ENCODE measurements around the gene SYT9. TPM values are rescaled to one million over a fixed set of nuclear protein-coding genes. Genes with fewer than 3 reads are reported as not detected.

The SYT9 gene
- total RNA-seq, 2 donors from 2014 or later = 0.81 to 2.2 TPM

DNA sequence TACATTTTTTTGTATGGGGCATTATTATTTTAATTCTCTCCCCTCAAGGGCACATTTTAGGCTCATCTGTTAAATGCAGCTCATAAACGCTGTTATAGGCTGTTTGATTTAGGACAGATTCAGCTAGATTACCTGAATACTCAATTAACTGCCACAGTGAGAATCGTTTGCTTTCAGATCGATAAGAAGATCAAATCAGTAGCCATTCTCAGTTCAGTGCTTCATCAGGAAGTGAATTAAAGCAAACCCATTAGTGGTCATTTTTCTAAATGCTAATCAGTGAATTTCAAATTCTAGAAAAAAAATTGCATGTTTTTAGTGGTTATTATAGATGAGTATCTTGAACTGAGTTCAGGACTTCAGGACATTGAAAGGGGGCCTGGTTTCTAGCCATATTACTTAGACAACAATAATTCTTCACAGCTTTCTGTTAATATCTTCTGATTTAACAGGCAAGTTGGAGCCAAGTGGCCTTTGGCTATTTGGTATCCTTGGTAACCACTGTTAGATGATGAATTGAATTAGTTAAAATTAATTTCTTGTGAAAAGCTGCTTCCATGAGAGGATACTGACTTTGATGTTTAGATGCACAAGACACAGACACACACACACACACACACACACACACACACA, 18.6 kb downstream of the SYT9 start:
- 66 to 72% methylated on average over 3 of the region's 3 CpGs for WGBS, 2 experiments (ENCODE audit: insufficient coverage in 1 of 2, insufficient read length in 1 of 2)
- Mint-ChIP-seq H3K4me1 (peaks cover 14% of the 10 kb centered on the region), H3K27me3 (ENCODE audit: insufficient read depth) (no peaks in the 10 kb centered on the region), H3K9me3 (no peaks in the 10 kb centered on the region), H3K27ac (no peak overlapping the region), H3K36me3 (ENCODE audit: low read depth) (no peaks in the 10 kb centered on the region), H3K4me3 (no peak overlapping the region)
- no peak overlapping the region for H3K27ac ChIP-seq (ENCODE audit: low read depth, low read length)
- H3K36me3 ChIP-seq (ENCODE audit: control insufficient read depth, insufficient read depth, low read length) = no peaks in the 10 kb centered on the region
- DNase-seq = no peak
- peaks cover 2% of the 10 kb centered on the region for H3K4me1 ChIP-seq (ENCODE audit: control insufficient read depth, insufficient read depth, low read length)
- H3K9ac ChIP-seq (ENCODE audit: extremely low read depth, low read length, poor library complexity, severe bottlenecking) = no peak overlapping the region
- no peak overlapping the region for H3K4me3 ChIP-seq (ENCODE audit: low read length)
- TF ChIP-seq, protein P1, sequence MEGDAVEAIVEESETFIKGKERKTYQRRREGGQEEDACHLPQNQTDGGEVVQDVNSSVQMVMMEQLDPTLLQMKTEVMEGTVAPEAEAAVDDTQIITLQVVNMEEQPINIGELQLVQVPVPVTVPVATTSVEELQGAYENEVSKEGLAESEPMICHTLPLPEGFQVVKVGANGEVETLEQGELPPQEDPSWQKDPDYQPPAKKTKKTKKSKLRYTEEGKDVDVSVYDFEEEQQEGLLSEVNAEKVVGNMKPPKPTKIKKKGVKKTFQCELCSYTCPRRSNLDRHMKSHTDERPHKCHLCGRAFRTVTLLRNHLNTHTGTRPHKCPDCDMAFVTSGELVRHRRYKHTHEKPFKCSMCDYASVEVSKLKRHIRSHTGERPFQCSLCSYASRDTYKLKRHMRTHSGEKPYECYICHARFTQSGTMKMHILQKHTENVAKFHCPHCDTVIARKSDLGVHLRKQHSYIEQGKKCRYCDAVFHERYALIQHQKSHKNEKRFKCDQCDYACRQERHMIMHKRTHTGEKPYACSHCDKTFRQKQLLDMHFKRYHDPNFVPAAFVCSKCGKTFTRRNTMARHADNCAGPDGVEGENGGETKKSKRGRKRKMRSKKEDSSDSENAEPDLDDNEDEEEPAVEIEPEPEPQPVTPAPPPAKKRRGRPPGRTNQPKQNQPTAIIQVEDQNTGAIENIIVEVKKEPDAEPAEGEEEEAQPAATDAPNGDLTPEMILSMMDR (conservative IDR thresholded peaks at IDR 0.05) = no peak
- H3K27me3 ChIP-seq (ENCODE audit: control insufficient read depth, insufficient read depth, low read length, poor library complexity, severe bottlenecking) = no peaks in the 10 kb centered on the region
- H3K9me3 ChIP-seq (ENCODE audit: control insufficient read depth, low read length) = no peaks in the 10 kb centered on the region

DNA sequence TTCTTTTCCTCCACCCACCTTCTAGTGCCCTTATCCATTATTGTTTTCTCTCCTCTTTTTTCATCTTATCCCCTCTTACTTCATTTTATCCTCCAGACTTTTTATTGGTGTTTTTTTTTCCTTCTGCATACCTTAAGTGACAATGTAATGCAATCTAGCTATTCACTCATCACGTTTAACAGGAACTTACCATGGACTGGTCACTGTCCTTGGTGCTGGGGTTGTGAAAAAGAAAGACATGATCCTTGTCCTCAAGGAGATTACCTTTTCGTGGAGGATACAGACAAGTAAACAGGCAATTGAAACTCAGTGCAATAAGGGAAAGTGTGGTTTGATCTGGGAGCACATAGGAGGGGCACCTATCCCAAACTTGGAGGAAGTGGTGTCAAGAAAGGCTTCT, 20.7 kb downstream of the SYT9 start:
- Mint-ChIP-seq H3K36me3 (ENCODE audit: low read depth) (no peaks in the 10 kb centered on the region), H3K27me3 (ENCODE audit: insufficient read depth) (no peaks in the 10 kb centered on the region), H3K9me3 (no peaks in the 10 kb centered on the region), H3K4me1 (peaks cover 20% of the 10 kb centered on the region), H3K4me3 (no peak overlapping the region), H3K27ac (no peak overlapping the region)
- DNase-seq = peak; percentile 55
- Histone ChIP-seq H3K4me3 (ENCODE audit: low read length) (no peak overlapping the region), H3K36me3 (ENCODE audit: control insufficient read depth, insufficient read depth, low read length) (no peaks in the 10 kb centered on the region), H3K9me3 (ENCODE audit: control insufficient read depth, low read length) (no peaks in the 10 kb centered on the region), H3K27ac (ENCODE audit: low read depth, low read length) (no peak overlapping the region), H3K27me3 (ENCODE audit: control insufficient read depth, insufficient read depth, low read length, poor library complexity, severe bottlenecking) (no peaks in the 10 kb centered on the region), H3K9ac (ENCODE audit: extremely low read depth, low read length, poor library complexity, severe bottlenecking) (no peak overlapping the region), H3K4me1 (ENCODE audit: control insufficient read depth, insufficient read depth, low read length) (peaks cover 2% of the 10 kb centered on the region)
- TF ChIP-seq, protein P1 (conservative IDR thresholded peaks at IDR 0.05) = no peak
- 80 to 83% methylated on average over 1 to 2 of the region's 2 CpGs for WGBS, 2 experiments (ENCODE audit: insufficient coverage in 1 of 2, insufficient read length in 1 of 2)

DNA sequence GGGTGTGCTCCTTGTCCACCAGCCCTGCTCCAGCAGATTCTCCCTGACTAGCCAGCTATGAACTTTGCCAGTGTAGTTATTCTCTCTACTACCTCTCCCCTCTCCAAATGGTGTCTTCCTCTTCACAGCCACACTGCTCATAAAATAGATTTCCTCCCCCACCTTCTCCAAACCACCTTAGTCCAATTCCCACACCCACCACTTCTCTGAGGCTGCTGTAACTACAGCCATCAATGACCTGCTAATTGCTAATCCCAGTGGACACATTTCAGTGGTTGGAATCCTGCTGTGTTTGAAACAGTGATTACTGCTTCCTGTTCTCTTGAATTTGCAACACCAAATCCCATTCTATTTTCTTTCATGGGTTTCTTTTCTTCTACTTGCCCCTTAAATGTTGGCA, 23.4 kb downstream of the SYT9 start:
- Mint-ChIP-seq H3K9me3 (no peaks in the 10 kb centered on the region), H3K27ac (no peak overlapping the region), H3K36me3 (ENCODE audit: low read depth) (no peaks in the 10 kb centered on the region), H3K4me3 (no peak overlapping the region), H3K27me3 (ENCODE audit: insufficient read depth) (no peaks in the 10 kb centered on the region), H3K4me1 (peaks cover 16% of the 10 kb centered on the region)
- H3K4me1 ChIP-seq (ENCODE audit: control insufficient read depth, insufficient read depth, low read length) = no peaks in the 10 kb centered on the region
- DNase-seq = peak; percentile 61
- H3K9ac ChIP-seq (ENCODE audit: extremely low read depth, low read length, poor library complexity, severe bottlenecking) = no peak overlapping the region
- H3K36me3 ChIP-seq (ENCODE audit: control insufficient read depth, insufficient read depth, low read length) = no peaks in the 10 kb centered on the region
- no peaks in the 10 kb centered on the region for H3K27me3 ChIP-seq (ENCODE audit: control insufficient read depth, insufficient read depth, low read length, poor library complexity, severe bottlenecking)
- no peak overlapping the region for H3K27ac ChIP-seq (ENCODE audit: low read depth, low read length)
- H3K9me3 ChIP-seq (ENCODE audit: control insufficient read depth, low read length) = no peaks in the 10 kb centered on the region
- no peak overlapping the region for H3K4me3 ChIP-seq (ENCODE audit: low read length)
- TF ChIP-seq, protein P1 (conservative IDR thresholded peaks at IDR 0.05) = no peak
